ENCODE measurements around the gene SQSTM1.

DNA sequence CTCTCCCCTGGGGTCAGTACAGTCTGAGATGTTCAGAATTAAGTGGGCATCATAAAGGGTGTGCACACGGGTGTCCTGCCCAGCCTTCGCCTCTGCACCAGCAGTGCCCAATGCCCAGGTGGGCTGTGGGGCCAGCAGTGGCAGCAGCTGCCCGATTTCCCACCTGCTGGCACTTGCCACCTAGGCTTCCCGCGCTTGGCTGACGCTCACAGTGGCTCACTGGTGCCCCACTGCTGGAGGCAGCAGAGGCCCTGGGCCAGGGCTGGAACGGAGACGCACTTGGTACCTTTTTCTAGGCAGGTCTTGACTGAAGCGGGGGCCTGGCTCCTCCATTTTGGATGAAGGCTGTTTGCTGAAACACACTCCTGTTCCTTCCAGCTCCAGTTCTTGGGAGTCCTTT is 20.9 kb downstream of the SQSTM1 start:
- TF ChIP-seq, protein P1, sequence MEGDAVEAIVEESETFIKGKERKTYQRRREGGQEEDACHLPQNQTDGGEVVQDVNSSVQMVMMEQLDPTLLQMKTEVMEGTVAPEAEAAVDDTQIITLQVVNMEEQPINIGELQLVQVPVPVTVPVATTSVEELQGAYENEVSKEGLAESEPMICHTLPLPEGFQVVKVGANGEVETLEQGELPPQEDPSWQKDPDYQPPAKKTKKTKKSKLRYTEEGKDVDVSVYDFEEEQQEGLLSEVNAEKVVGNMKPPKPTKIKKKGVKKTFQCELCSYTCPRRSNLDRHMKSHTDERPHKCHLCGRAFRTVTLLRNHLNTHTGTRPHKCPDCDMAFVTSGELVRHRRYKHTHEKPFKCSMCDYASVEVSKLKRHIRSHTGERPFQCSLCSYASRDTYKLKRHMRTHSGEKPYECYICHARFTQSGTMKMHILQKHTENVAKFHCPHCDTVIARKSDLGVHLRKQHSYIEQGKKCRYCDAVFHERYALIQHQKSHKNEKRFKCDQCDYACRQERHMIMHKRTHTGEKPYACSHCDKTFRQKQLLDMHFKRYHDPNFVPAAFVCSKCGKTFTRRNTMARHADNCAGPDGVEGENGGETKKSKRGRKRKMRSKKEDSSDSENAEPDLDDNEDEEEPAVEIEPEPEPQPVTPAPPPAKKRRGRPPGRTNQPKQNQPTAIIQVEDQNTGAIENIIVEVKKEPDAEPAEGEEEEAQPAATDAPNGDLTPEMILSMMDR (IDR thresholded peaks at IDR 0.05; ENCODE audit: low read depth, low read length): no peak
- TF ChIP-seq POLR2A (IDR thresholded peaks at IDR 0.05; ENCODE audit: extremely low read depth, insufficient read length): no peak
